A673 (cell line): ENCODE results near the gene CTNNBL1. TPM values are rescaled to one million over a fixed set of nuclear protein-coding genes. Genes with fewer than 3 reads are reported as not detected.

ENCODE experiments used
- BruUV-seq: library from RNA; stranded (reverse); fragments of 400-500 nt; replicated peaks from 2 replicates; lab custom pipeline; 2021; lab: Mats Ljungman, UMichigan
- CTCF ChIA-PET: fragments of 300-600 bp; sonication (Branson Sonifier 250); formaldehyde crosslinking; loops from one replicate; lab custom pipeline; 2022; ENCODE audit warnings: antibody characterized with exemption; lab: Charles Lee
- POLR2A ChIA-PET: fragments of 300-600 bp; sonication (Branson Sonifier 250); formaldehyde crosslinking; loops from one replicate; lab custom pipeline; 2022; ENCODE audit warnings: antibody characterized with exemption; ENCODE audit not compliant: low non-redundant PET; lab: Charles Lee
- DNase-seq: peaks from one replicate; pipeline ENCODE4 v3.0.0-alpha.2; 2015; ENCODE audit warnings: low spot score
- H3K27ac ChIP-seq: fragments of 200-600 bp; sonication (generic); 2 replicates; pipeline ENCODE4 v1.5.1; 2016; ENCODE audit warnings: mixed run types, low read depth, mild to moderate bottlenecking, mixed read lengths, antibody characterized with exemption, low read length; ENCODE audit not compliant: poor library complexity, severe bottlenecking
- H3K27me3 ChIP-seq: fragments of 200-600 bp; sonication (generic); replicated peaks from 2 replicates; pipeline ENCODE4 v1.6.1; 2017; ENCODE audit warnings: mixed run types, low read depth, mild to moderate bottlenecking, mixed read lengths, antibody characterized with exemption, low read length; ENCODE audit not compliant: insufficient read depth, poor library complexity
- H3K36me3 ChIP-seq: fragments of 200-600 bp; sonication (generic); 2 replicates; pipeline ENCODE4 v1.6.1; 2016; ENCODE audit warnings: mixed run types, mild to moderate bottlenecking, mixed read lengths, antibody characterized with exemption, low read length; ENCODE audit not compliant: insufficient read depth, poor library complexity, severe bottlenecking
- H3K4me1 ChIP-seq: fragments of 200-600 bp; sonication (generic); 2 replicates; pipeline ENCODE4 v1.6.1; 2017; ENCODE audit warnings: mixed run types, mild to moderate bottlenecking, mixed read lengths, antibody characterized with exemption, low read length; ENCODE audit not compliant: insufficient read depth, poor library complexity, severe bottlenecking
- H3K4me3 ChIP-seq: fragments of 200-600 bp; sonication (generic); 2 replicates; pipeline ENCODE4 v1.5.1; 2016; ENCODE audit warnings: low read depth, mixed run types, mild to moderate bottlenecking, mixed read lengths, low read length; ENCODE audit not compliant: poor library complexity, severe bottlenecking
- H3K9me3 ChIP-seq: fragments of 200-600 bp; sonication (generic); 2 replicates; pipeline ENCODE4 v1.6.1; 2016; ENCODE audit warnings: mixed run types, low read depth, mild to moderate bottlenecking, mixed read lengths, antibody characterized with exemption, low read length; ENCODE audit not compliant: poor library complexity, severe bottlenecking
- EZH2 ChIP-seq: fragments of 200-600 bp; sonication (generic); IDR thresholded peaks from 2 replicates; pipeline ENCODE4 v1.6.1; 2017; ENCODE audit warnings: borderline replicate concordance, low read depth, mild to moderate bottlenecking, mixed read lengths, antibody characterized with exemption, low read length; ENCODE audit not compliant: poor library complexity, severe bottlenecking
- intact Hi-C: fragments of 100-400 bp; cut with micrococcal nuclease; formaldehyde crosslinking; loops from one replicate; pipeline ENCODE4 v1.10.0; 2022; ENCODE audit not compliant: unreplicated experiment
- total RNA-seq: library from RNA; stranded (reverse); gene quantifications from 2 replicates; pipeline ENCODE4 v1.2.3, GENCODE V29; 2021
- TF ChIP-seq, protein P1 (sequence below): fragments of 300-800, 200-600 bp; sonication (generic); conservative IDR thresholded peaks from 2 replicates; pipeline ENCODE4 v1.5.1; 2017; ENCODE audit warnings: low read depth, mild to moderate bottlenecking, antibody characterized with exemption, low read length, moderate library complexity, mixed read lengths

The CTNNBL1 gene
- total RNA-seq, 1 experiment from 2014 or later, result 88.5 TPM

DNA sequence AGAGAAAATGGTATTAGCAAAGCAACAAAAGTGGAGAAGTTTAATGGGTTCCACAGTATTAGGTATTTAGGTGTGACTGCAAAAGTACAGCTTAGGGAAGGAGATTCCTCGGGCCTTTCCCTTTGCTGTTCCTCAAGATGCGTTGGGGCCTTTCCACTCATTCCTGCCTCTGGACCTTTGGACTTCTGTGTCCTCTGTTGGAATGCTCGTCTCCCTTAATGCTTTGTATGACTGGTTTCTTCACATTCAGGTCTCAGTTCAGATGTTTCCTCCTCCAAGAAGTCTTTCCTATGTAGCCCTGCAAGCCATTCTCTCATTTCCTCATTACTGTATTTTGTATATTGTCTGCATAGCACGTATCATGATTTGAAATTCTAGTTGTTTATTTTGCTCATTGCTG lies 39.6 kb downstream of the CTNNBL1 start:
- no peak for TF ChIP-seq EZH2
- TF ChIP-seq, protein P1, sequence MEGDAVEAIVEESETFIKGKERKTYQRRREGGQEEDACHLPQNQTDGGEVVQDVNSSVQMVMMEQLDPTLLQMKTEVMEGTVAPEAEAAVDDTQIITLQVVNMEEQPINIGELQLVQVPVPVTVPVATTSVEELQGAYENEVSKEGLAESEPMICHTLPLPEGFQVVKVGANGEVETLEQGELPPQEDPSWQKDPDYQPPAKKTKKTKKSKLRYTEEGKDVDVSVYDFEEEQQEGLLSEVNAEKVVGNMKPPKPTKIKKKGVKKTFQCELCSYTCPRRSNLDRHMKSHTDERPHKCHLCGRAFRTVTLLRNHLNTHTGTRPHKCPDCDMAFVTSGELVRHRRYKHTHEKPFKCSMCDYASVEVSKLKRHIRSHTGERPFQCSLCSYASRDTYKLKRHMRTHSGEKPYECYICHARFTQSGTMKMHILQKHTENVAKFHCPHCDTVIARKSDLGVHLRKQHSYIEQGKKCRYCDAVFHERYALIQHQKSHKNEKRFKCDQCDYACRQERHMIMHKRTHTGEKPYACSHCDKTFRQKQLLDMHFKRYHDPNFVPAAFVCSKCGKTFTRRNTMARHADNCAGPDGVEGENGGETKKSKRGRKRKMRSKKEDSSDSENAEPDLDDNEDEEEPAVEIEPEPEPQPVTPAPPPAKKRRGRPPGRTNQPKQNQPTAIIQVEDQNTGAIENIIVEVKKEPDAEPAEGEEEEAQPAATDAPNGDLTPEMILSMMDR, result no peak
- CTCF ChIA-PET, result no interaction called here
- POLR2A ChIA-PET, result no interaction called here
- Histone ChIP-seq H3K36me3 (peaks cover 13% of the 10 kb centered on the region), H3K4me3 (no peak overlapping the region), H3K9me3 (no peaks in the 10 kb centered on the region), H3K27ac (no peak overlapping the region), H3K4me1 (peaks cover 23% of the 10 kb centered on the region), H3K27me3 (no peaks in the 10 kb centered on the region)
- intact Hi-C loops, result no loop called here
- no TSS peak for BruUV-seq
- DNase-seq, result no peak

DNA sequence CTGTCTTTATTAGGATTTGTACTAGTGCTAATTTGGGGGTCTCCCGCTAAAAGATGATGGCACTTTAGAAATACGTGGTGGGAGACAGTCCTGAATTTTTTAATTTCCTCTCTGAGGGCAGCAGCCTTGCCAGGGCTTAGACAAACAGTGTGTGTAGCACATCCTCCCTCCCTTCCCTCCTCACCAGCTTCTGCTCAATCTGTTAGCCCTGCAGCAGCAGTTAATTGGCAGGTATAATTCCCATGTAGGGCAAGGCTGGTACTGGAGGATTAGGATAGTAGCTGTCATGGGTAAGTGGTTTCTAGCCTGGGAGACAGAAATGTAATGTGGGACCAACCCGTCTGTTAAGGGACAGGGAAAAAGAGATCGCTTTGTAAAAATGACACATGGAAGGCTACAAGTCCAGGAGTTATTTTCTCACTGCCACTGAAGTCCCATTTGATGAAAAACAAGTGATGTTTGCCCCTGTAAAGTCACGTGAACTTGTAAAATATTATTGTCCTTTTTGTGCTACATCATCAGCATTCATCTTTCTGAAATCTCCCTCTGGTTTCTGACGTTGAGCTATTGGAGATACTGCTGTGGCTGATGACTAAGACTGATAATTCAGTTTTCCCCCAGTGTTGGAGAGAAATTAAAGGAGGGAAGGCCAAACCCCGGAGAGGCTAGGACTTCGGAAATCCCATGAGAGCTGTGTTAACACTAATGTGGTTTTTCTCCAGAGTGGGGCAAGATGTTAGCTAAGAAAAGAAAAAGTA lies 40.6 kb downstream of the CTNNBL1 start:
- intact Hi-C loops, result no loop called here
- no peak for TF ChIP-seq EZH2
- TF ChIP-seq, protein P1, result no peak
- DNase-seq, result no peak
- H3K27me3 ChIP-seq, result no peaks in the 10 kb centered on the region
- H3K4me3 ChIP-seq, result no peak overlapping the region
- peaks cover 13% of the 10 kb centered on the region for H3K36me3 ChIP-seq
- BruUV-seq, result no TSS peak
- H3K4me1 ChIP-seq, result peaks cover 13% of the 10 kb centered on the region
- H3K9me3 ChIP-seq, result no peaks in the 10 kb centered on the region
- CTCF ChIA-PET, result no interaction called here
- POLR2A ChIA-PET, result no interaction called here
- H3K27ac ChIP-seq, result no peak overlapping the region

DNA sequence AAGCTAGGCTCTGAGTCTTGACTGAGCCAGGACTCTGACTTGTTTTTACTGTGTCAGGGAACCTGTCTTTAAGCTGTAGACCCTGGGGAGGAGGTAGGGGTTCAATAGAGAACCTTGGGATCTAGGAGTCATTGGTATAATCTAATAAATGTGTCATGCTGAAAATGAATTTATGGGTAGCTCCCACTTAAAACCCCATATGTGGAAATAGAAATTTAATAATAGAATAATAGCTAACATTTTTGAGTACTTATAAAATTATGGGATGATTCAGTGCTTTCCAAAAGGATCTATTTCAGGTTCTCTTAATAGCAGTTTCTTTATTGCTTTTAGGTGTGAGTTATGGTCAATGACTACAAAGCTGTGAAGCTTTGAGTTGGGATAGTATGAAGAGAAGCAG lies 41.7 kb downstream of the CTNNBL1 start:
- H3K9me3 ChIP-seq, result no peaks in the 10 kb centered on the region
- ChIA-PET CTCF (no interaction called here), POLR2A (no interaction called here)
- DNase-seq, result no peak
- BruUV-seq, result no TSS peak
- intact Hi-C loops, result no loop called here
- H3K4me1 ChIP-seq, result peaks cover 7% of the 10 kb centered on the region
- H3K36me3 ChIP-seq, result peaks cover 13% of the 10 kb centered on the region
- no peak overlapping the region for H3K27ac ChIP-seq
- no peak overlapping the region for H3K4me3 ChIP-seq
- TF ChIP-seq, protein P1, result no peak
- no peak for TF ChIP-seq EZH2
- H3K27me3 ChIP-seq, result no peaks in the 10 kb centered on the region
